Measurements from ENCODE around the gene STK35. TPM values are rescaled to one million over a fixed set of nuclear protein-coding genes. Genes with fewer than 3 reads are reported as not detected.

The STK35 gene
- total RNA-seq, 1 donor from 2014 or later = 13.0 TPM

DNA sequence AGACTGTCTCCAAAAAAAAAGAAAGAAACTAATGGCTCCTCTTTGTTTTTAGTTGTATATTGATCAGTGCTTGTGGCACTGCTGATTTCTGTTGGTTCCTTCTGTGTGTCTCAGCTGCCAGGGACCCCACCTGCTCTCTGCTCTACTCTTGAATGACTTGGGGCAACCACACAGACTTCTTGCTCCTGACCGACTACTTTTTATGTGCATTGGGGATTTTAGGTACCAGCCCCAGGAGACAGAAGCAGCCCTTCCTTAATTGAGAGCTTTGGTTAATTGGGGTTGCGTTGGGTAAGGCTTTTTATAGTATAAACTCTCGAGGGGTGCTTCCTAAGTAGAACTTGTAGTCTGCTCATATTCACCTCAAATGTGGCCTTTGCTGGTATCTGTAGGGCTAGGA lies 6.9 kb downstream of the STK35 start:
- Histone ChIP-seq H3K27me3 (no peaks in the 10 kb centered on the region), H3K9me3 (no peaks in the 10 kb centered on the region), H3K4me1 (peaks cover 58% of the 10 kb centered on the region), H3K36me3 (peaks cover 7% of the 10 kb centered on the region), H3K4me3 (no peak overlapping the region), H3K27ac (no peak overlapping the region)
- DNase-seq = no peak
- intact Hi-C loops (cut with DNase I) = no loop called here
- no peak for ATAC-seq
- TF ChIP-seq, protein P1, sequence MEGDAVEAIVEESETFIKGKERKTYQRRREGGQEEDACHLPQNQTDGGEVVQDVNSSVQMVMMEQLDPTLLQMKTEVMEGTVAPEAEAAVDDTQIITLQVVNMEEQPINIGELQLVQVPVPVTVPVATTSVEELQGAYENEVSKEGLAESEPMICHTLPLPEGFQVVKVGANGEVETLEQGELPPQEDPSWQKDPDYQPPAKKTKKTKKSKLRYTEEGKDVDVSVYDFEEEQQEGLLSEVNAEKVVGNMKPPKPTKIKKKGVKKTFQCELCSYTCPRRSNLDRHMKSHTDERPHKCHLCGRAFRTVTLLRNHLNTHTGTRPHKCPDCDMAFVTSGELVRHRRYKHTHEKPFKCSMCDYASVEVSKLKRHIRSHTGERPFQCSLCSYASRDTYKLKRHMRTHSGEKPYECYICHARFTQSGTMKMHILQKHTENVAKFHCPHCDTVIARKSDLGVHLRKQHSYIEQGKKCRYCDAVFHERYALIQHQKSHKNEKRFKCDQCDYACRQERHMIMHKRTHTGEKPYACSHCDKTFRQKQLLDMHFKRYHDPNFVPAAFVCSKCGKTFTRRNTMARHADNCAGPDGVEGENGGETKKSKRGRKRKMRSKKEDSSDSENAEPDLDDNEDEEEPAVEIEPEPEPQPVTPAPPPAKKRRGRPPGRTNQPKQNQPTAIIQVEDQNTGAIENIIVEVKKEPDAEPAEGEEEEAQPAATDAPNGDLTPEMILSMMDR (IDR thresholded peaks at IDR 0.05) = no peak

DNA sequence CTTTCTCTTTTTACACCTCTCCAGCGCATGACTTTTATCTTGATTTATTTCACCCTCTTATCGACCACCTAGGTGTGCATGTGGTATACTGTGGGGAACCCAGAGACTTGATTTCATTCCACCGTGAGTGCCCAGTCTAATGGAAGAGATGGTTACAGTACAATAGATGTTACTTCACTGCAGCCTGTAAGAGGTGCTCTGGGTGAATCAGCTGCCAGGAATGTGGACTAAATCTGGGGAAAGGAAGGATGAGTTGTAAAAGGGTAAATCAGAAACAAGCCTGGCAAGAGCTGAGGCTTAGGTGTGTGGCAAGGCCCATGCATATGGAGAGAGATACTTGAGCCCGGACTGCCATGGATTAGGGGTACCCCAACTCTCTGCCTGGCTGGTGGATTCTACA lies 7.4 kb downstream of the STK35 start:
- ATAC-seq (no peak), DNase-seq (no peak)
- no peaks in the 10 kb centered on the region for H3K27me3 ChIP-seq
- H3K4me1 ChIP-seq = peaks cover 63% of the 10 kb centered on the region
- intact Hi-C loops (cut with DNase I) = no loop called here
- peaks cover 7% of the 10 kb centered on the region for H3K36me3 ChIP-seq
- TF ChIP-seq, protein P1 (IDR thresholded peaks at IDR 0.05) = no peak
- no peak overlapping the region for H3K27ac ChIP-seq
- no peaks in the 10 kb centered on the region for H3K9me3 ChIP-seq
- H3K4me3 ChIP-seq = no peak overlapping the region

DNA sequence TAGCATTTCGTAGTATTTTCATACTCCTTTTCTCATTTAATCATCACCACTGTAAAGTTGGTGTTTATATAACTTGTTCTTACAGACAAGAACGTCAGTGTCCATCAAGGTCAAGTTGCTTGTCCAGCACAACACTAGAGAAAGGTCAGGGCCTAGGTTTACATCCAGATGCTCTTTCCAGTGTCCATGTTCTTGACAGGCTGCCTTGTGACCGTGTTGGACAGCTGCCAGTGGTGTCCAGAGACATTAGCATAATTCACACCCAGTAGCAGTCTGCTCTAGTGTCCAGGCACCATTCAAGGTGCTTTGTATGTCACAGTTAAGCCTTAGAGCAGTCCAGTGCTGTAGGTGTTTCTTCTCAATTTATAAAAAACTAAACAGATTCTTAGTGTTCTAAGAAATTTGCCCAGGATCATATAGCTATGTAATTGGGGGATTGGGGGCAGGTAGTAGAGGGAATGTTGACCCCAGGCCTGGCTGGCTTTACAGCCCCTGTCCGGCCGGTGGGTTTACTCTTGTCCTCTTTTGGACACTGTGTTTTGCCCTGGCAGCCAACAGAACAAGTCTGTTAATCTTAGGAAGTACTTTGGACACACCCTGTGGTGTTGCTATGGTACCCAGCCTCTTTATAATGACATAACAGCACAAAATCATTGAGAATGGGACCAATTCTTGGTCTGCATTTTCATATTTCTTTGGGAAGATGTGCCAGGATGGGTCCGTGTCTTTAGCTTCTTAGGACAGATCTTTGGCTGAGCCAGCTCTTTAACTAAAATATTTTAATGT lies 8.0 kb downstream of the STK35 start:
- peaks cover 64% of the 10 kb centered on the region for H3K4me1 ChIP-seq
- intact Hi-C loops (cut with DNase I) = no loop called here
- TF ChIP-seq, protein P1 (IDR thresholded peaks at IDR 0.05) = no peak
- H3K36me3 ChIP-seq = peaks cover 7% of the 10 kb centered on the region
- H3K27me3 ChIP-seq = no peaks in the 10 kb centered on the region
- DNase-seq (no peak), ATAC-seq (peak; percentile 57)
- H3K4me3 ChIP-seq = no peak overlapping the region
- no peaks in the 10 kb centered on the region for H3K9me3 ChIP-seq
- no peak overlapping the region for H3K27ac ChIP-seq

DNA sequence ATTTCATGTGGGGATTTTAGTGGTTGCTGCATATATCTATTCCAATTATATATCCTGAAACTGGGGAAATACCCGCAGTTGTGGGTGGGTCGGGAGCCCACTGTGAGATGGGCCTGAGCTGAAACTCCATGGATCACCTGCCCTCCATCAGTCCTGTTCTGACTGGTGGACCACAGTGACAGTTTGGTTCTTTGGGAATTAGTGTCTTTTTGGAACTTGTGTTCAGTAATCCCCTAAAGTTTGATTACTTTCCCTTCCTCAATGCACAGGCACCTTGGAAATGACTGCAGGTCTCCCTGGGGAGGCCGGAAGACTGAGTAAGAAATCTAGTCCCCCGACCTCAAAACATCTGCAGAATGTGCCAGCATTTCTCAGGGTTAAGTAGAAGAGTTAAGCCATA lies 11.3 kb downstream of the STK35 start:
- intact Hi-C loops (cut with DNase I) = no loop called here
- H3K36me3 ChIP-seq = peaks cover 18% of the 10 kb centered on the region
- no peaks in the 10 kb centered on the region for H3K9me3 ChIP-seq
- H3K4me1 ChIP-seq = peaks cover 52% of the 10 kb centered on the region
- DNase-seq (no peak), ATAC-seq (no peak)
- H3K4me3 ChIP-seq = no peak overlapping the region
- TF ChIP-seq, protein P1 (IDR thresholded peaks at IDR 0.05) = no peak
- no peak overlapping the region for H3K27ac ChIP-seq
- H3K27me3 ChIP-seq = no peaks in the 10 kb centered on the region

DNA sequence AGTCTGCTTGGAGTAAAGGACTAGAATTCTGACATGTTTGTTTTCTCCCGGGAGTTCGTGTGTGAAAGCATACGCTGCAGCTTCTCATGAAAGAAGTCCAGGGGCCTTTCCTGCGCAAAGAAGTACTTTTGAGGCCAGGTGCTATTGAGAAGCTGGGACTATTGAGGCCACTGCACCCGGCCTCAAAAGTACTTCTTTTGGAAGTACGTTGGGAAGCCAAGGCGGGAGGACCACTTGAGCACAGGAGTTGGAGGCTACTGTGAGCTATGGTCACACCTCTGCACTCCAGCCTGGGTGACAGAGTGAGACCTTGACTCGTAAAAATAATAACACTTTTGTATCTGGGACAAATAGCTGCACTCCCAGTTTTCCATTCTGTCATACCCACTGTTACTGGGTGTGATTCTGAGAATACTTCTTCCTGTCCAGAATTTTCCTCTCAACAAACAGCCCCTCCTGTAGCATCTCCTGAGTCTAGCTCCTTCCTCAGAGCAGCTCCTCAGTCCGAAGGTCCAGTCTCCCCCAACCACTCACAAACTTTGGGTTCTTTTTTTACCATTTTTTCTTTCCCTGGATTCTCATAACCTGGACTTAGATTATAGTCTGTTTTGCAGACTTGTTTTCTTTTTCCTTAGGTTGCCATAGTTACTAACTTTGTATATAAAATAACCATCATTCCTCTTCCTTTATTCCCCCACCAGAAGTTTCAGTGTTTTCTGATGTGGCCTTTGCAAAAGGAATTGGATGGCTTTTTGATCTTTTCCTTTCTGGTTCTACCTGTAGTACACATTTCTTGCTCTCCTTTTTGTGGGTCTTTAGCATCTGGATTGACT lies 12.7 kb downstream of the STK35 start:
- H3K9me3 ChIP-seq = no peaks in the 10 kb centered on the region
- no peak overlapping the region for H3K4me3 ChIP-seq
- intact Hi-C loops (cut with DNase I) = no loop called here
- no peak for ATAC-seq
- TF ChIP-seq, protein P1 (IDR thresholded peaks at IDR 0.05) = no peak
- H3K27me3 ChIP-seq = no peaks in the 10 kb centered on the region
- peaks cover 48% of the 10 kb centered on the region for H3K4me1 ChIP-seq
- no peak for DNase-seq
- peak overlapping the region; percentile 58 for H3K27ac ChIP-seq
- H3K36me3 ChIP-seq = peaks cover 29% of the 10 kb centered on the region
